ENCODE data around the gene EIF1. TPM values are rescaled to one million over a fixed set of nuclear protein-coding genes. Genes with fewer than 3 reads are reported as not detected.

Gene EIF1
- total RNA-seq, 2 donors from 2014 or later: 2,404 to 2,458 TPM

Other genes with a start within 250 kb of the EIF1 start
- gene KRT38, start 247.9 kb upstream of the EIF1 start, total RNA-seq: not detected
- gene KRT32, start 221.5 kb upstream of the EIF1 start, total RNA-seq: not detected
- gene KRT35, start 207.7 kb upstream of the EIF1 start, total RNA-seq: not detected
- not detected for gene KRT36, start 199.0 kb upstream of the EIF1 start, total RNA-seq
- not detected for gene KRT13, start 183.3 kb upstream of the EIF1 start, total RNA-seq
- gene KRT15, start 170.0 kb upstream of the EIF1 start, total RNA-seq: not detected
- gene KRT19, start 160.6 kb upstream of the EIF1 start, total RNA-seq: not detected
- gene KRT9, start 116.8 kb upstream of the EIF1 start, total RNA-seq: not detected
- not detected for gene KRT14, start 102.0 kb upstream of the EIF1 start, total RNA-seq
- gene KRT16, start 76.1 kb upstream of the EIF1 start, total RNA-seq: not detected
- gene KRT17, start 64.3 kb upstream of the EIF1 start, total RNA-seq: under 1 TPM in 1 of 2 donors, not detected in 1; 0.63 TPM
- not detected for gene GAST, start 23.4 kb downstream of the EIF1 start, total RNA-seq
- gene HAP1, start 45.8 kb downstream of the EIF1 start, total RNA-seq: under 1 TPM; 0.17 to 0.21 TPM
- gene JUP, start 97.8 kb downstream of the EIF1 start, total RNA-seq: under 1 TPM; 0.86 to 0.99 TPM
- gene P3H4, start 123.1 kb downstream of the EIF1 start, total RNA-seq: 1 to 10 TPM; 3.4 to 3.8 TPM
- 1 to 10 TPM; 3.2 TPM for gene FKBP10, start 124.1 kb downstream of the EIF1 start, total RNA-seq
- 10 to 100 TPM; 34.9 to 49.5 TPM for gene NT5C3B, start 147.3 kb downstream of the EIF1 start, total RNA-seq
- gene KLHL10, start 148.9 kb downstream of the EIF1 start, total RNA-seq: under 1 TPM in 1 of 2 donors, not detected in 1; 0.36 TPM
- gene KLHL11, start 176.5 kb downstream of the EIF1 start, total RNA-seq: 10 to 100 TPM; 17.6 to 24.4 TPM
- 100 to 1,000 TPM; 124 to 129 TPM for gene ACLY, start 230.1 kb downstream of the EIF1 start, total RNA-seq
- 1 to 10 TPM in 1 of 2 donors, under 1 TPM in 1; 0.72 to 1.6 TPM for gene ODAD4, start 241.7 kb downstream of the EIF1 start, total RNA-seq